ENCODE data around the gene IFT88. TPM values are rescaled to one million over a fixed set of nuclear protein-coding genes. Genes with fewer than 3 reads are reported as not detected.

The IFT88 gene
- total and polyA plus RNA-seq, 9 of the 15 experiments (the other 6 are each of a cell fraction or from before 2014, with no cell fraction given), result 8.3 to 13.5 (median 10.0) TPM

- intact Hi-C loops (cut with micrococcal nuclease), result loop anchor here (5.0 kb wide), 1 partner anchor 56 kb away; no protein-coding TSS in a partner anchor
- POLR2A ChIA-PET, result interaction anchor here (2.6 kb wide), 1 partner anchor 14 kb away, joined by 9 read pairs; the partner anchor contains the start of gene IFT88
- no peak overlapping the region for H2AFZ ChIP-seq (ENCODE audit: low read depth, low read length)
- H3K4me1 ChIP-seq (replicated peaks in 1 of 2; ENCODE audit: control insufficient read depth in 2 of 2, insufficient read depth in 2 of 2, low read length in 2 of 2), result no peaks in the 10 kb centered on the region
- no peak overlapping the region for H3K27ac ChIP-seq (ENCODE audit: extremely low read depth, low read depth, low read length)
- 21% methylated on average over 3 of the region's 3 CpGs for whole genome bisulfite sequencing (ENCODE audit: insufficient coverage, low coverage, missing lambda C conversion rate)
- no peak overlapping the region for H3K4me3 ChIP-seq
- CTCF ChIA-PET (ENCODE audit: low intra/inter-chr PET ratio), result no interaction called here
- TF ChIP-seq SP1 (CRISPR knock-in tag; IDR thresholded peaks at IDR 0.05) (no peak), EP400 (IDR thresholded peaks at IDR 0.05) (no peak)
- no peak overlapping the region for H3K9ac ChIP-seq (ENCODE audit: insufficient read depth in 1 of 2, low read depth in 2 of 2, low read length in 2 of 2)
- DNase-seq (ENCODE audit: extremely low read depth in 1 of 4, low spot score in 3 of 4) (no peak), FAIRE-seq (no peak), ATAC-seq (no peak)
- H4K20me1 ChIP-seq (replicated peaks; ENCODE audit: control insufficient read depth, insufficient read depth, low read length), result no peaks in the 10 kb centered on the region
- H3K27me3 ChIP-seq (ENCODE audit: control insufficient read depth in 2 of 2, insufficient read depth in 2 of 2, low read length in 2 of 2), result no peaks in the 10 kb centered on the region
- H3K9me3 ChIP-seq (replicated peaks; ENCODE audit: control insufficient read depth, insufficient read depth, low read depth, low read length), result no peaks in the 10 kb centered on the region
- no peak overlapping the region for H3K4me2 ChIP-seq (ENCODE audit: insufficient read depth, low read length)
- no peaks in the 10 kb centered on the region for H3K36me3 ChIP-seq (ENCODE audit: control insufficient read depth, insufficient read depth, low read length)
- no peaks in the 10 kb centered on the region for H3K79me2 ChIP-seq (ENCODE audit: control insufficient read depth, insufficient read depth, low read length)
- BruUV-seq (replicated peaks), result no TSS peak
- H3K9me1 ChIP-seq (ENCODE audit: control insufficient read depth, insufficient read depth, low read length), result no peaks in the 10 kb centered on the region
- in situ Hi-C loops (cut with MboI), result no loop called here
Observed at GRCh38 chr13:20553311-20553710, 13.6 kb upstream of the IFT88 start.

DNA sequence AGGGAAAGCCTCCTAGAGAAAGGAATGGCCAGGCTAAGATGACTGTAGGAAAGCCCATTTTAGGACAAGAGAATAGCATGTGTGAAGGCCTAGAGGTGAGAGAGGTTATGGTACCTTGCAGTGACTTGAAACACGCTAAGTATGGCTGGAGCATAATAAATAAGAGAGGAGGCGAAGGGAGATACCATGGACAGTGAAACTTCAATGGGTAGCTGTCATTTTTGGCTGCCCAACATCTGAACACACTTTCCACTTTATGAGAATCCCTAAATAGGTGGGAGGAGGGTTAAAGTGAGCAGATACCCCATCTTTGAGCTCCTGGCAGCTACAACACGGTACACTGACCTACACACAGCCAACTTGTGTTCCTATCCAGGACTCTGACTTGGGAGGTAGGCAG, 8.0 kb upstream of the IFT88 start:
- no peaks in the 10 kb centered on the region for H3K36me3 ChIP-seq (ENCODE audit: control insufficient read depth, insufficient read depth, low read length)
- in situ Hi-C loops (cut with MboI) (no loop called here), intact Hi-C loops (cut with micrococcal nuclease) (no loop called here)
- H3K9me1 ChIP-seq (ENCODE audit: control insufficient read depth, insufficient read depth, low read length), result no peaks in the 10 kb centered on the region
- WGBS (ENCODE audit: insufficient coverage, low coverage, missing lambda C conversion rate), result 32% methylated on average over 3 of the region's 3 CpGs
- ATAC-seq, result no peak
- H3K79me2 ChIP-seq (ENCODE audit: control insufficient read depth, insufficient read depth, low read length), result no peaks in the 10 kb centered on the region
- no peak overlapping the region for H2AFZ ChIP-seq (ENCODE audit: low read depth, low read length)
- no peak overlapping the region for H3K4me3 ChIP-seq
- CTCF ChIA-PET (ENCODE audit: low intra/inter-chr PET ratio), result interaction anchor here (0.6 kb wide), 1 partner anchor 441 kb away, joined by 3 read pairs; no protein-coding TSS in a partner anchor
- H3K9ac ChIP-seq (ENCODE audit: insufficient read depth in 1 of 2, low read depth in 2 of 2, low read length in 2 of 2), result no peak overlapping the region
- no peak overlapping the region for H3K27ac ChIP-seq (ENCODE audit: extremely low read depth, low read depth, low read length)
- no TSS peak for BruUV-seq (replicated peaks)
- POLR2A ChIA-PET, result no interaction called here
- H3K4me2 ChIP-seq (ENCODE audit: insufficient read depth, low read length), result no peak overlapping the region
- DNase-seq (ENCODE audit: extremely low read depth in 1 of 4, low spot score in 3 of 4), result no peak
- H3K27me3 ChIP-seq (ENCODE audit: control insufficient read depth in 2 of 2, insufficient read depth in 2 of 2, low read length in 2 of 2), result no peaks in the 10 kb centered on the region
- TF ChIP-seq ATF3 (IDR thresholded peaks at IDR 0.05), result no peak
- no peak for TF ChIP-seq ATF3 (CRISPR knock-in tag; conservative IDR thresholded peaks at IDR 0.05)
- TF ChIP-seq BRF1 (IDR thresholded peaks at IDR 0.05; ENCODE audit: borderline replicate concordance, extremely low read depth, insufficient read length), result no peak
- TF ChIP-seq REST (IDR thresholded peaks at IDR 0.05; ENCODE audit: borderline replicate concordance), result peak; percentile 35
- no peak for TF ChIP-seq REST (CRISPR knock-in tag; IDR thresholded peaks at IDR 0.05; ENCODE audit: low read depth)
- no peak for TF ChIP-seq ZSCAN29 (IDR thresholded peaks at IDR 0.05)
- no peak for FAIRE-seq
- peaks cover 0 to 10% of the 10 kb centered on the region in 2 experiments; a peak in 4 of 5 replicates for H3K4me1 ChIP-seq (replicated peaks in 1 of 2; ENCODE audit: control insufficient read depth in 2 of 2, insufficient read depth in 2 of 2, low read length in 2 of 2)
- H4K20me1 ChIP-seq (replicated peaks; ENCODE audit: control insufficient read depth, insufficient read depth, low read length), result no peaks in the 10 kb centered on the region
- H3K9me3 ChIP-seq (replicated peaks; ENCODE audit: control insufficient read depth, insufficient read depth, low read depth, low read length), result no peaks in the 10 kb centered on the region

All from K562 (cell line).